Spleen (tissue), 7 donors: ENCODE results near the gene FHIT.

Experiments used
- CTCF ChIP-seq, 11 experiments: fragments of 200-600 bp in 7 of 11; fragments of 450-650 bp in 4 of 11; sonication (generic) in 4 of 11; IDR thresholded peaks in 8 of 11; conservative IDR thresholded peaks in 3 of 11; 1 replicate in 7 of 11; 2 replicates in 4 of 11; pipeline versions ENCODE4 v1.4.0 to v1.8.0; 2016 to 2021; ENCODE audit warnings: antibody characterized with exemption in 11 of 11, inconsistent platforms in 4 of 11, mild to moderate bottlenecking in 1 of 11
- POLR2AphosphoS5 ChIP-seq, 3 donors: sonication (generic); formaldehyde crosslinking; IDR thresholded peaks; one replicate each; pipeline ENCODE4 v1.5.1; 2017; ENCODE audit warnings: antibody characterized with exemption in 3 of 3
- donor health status: DM: no; HTN: no; CAD: no; lungs with moderate emphysema.
- donor health status: DM: no; HTN: no; CAD: no.
- donor health status: DM: no; HTN: no; CAD: no.

- TF ChIP-seq CTCF (IDR thresholded peaks at IDR 0.05 in 8 of 11, conservative IDR thresholded peaks at IDR 0.05 in 3 of 11) (no peak), POLR2AphosphoS5 (IDR thresholded peaks at IDR 0.05) (no peak)
Observed at GRCh38 chr3:59894425-59895121, 1356.7 kb downstream of the FHIT start.
